ENCODE data around the gene DBH.

DBH gene

GRCh38 chr9:133680976-133681657 lies 45.0 kb downstream of the DBH start:
- H3K4me3 ChIP-seq (replicated peaks; ENCODE audit: low read depth, low read length), result no peak overlapping the region
- no peak for TF ChIP-seq CTCF (IDR thresholded peaks at IDR 0.05; ENCODE audit: low read depth, low read length, missing control alignments)
- no peak for DNase-seq (ENCODE audit: extremely low read depth, low read depth)

GRCh38 chr9:133681658-133682306 lies 45.6 kb downstream of the DBH start:
- DNase-seq (ENCODE audit: extremely low read depth, low read depth), result no peak
- H3K4me3 ChIP-seq (replicated peaks; ENCODE audit: low read depth, low read length), result no peak overlapping the region
- TF ChIP-seq CTCF (IDR thresholded peaks at IDR 0.05; ENCODE audit: low read depth, low read length, missing control alignments), result no peak

- TF ChIP-seq CTCF (IDR thresholded peaks at IDR 0.05; ENCODE audit: low read depth, low read length, missing control alignments), result no peak
- DNase-seq (ENCODE audit: extremely low read depth, low read depth), result no peak
- no peak overlapping the region for H3K4me3 ChIP-seq (replicated peaks; ENCODE audit: low read depth, low read length)
Observed at GRCh38 chr9:133682818-133683585, 46.8 kb downstream of the DBH start.

GRCh38 chr9:133683586-133684120 lies 47.5 kb downstream of the DBH start:
- no peak overlapping the region for H3K4me3 ChIP-seq (replicated peaks; ENCODE audit: low read depth, low read length)
- no peak for DNase-seq (ENCODE audit: extremely low read depth, low read depth)
- no peak for TF ChIP-seq CTCF (IDR thresholded peaks at IDR 0.05; ENCODE audit: low read depth, low read length, missing control alignments)

- no peak overlapping the region for H3K4me3 ChIP-seq (replicated peaks; ENCODE audit: low read depth, low read length)
- no peak for TF ChIP-seq CTCF (IDR thresholded peaks at IDR 0.05; ENCODE audit: low read depth, low read length, missing control alignments)
- no peak for DNase-seq (ENCODE audit: extremely low read depth, low read depth)
Observed at GRCh38 chr9:133684121-133684935, 48.2 kb downstream of the DBH start.

- DNase-seq (ENCODE audit: extremely low read depth, low read depth), result no peak
- no peak for TF ChIP-seq CTCF (IDR thresholded peaks at IDR 0.05; ENCODE audit: low read depth, low read length, missing control alignments)
- no peak overlapping the region for H3K4me3 ChIP-seq (replicated peaks; ENCODE audit: low read depth, low read length)
Observed at GRCh38 chr9:133684936-133685361, 48.8 kb downstream of the DBH start.

All from HFF-Myc (cell line).